ENCODE results near the gene PSMG3.

DNA sequence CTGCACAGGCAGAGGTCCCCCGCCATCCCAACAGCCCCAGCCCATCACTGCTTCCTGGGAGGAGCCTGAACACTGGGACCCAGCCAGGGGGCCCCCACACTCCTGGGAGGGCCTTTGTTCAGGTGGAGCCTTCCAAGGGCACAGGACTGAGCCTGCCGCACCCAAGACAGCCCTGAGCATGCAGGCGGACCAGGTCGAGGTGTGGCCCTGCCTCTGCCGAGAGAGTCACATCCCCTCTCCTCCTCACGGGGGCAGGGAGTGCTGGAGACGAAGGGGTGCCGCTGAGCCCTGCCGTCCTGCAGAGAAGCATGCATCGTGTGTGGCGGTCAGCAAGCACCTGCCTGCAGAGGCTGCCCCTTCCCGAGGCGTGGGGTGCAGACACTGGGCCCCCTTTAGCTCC lies 46.6 kb downstream of the PSMG3 start:
- TF ChIP-seq POLR2A (IDR thresholded peaks at IDR 0.05; ENCODE audit: low read depth), result no peak
- no peak for TF ChIP-seq CTCF (IDR thresholded peaks at IDR 0.05)
- TF ChIP-seq POLR2AphosphoS5 (IDR thresholded peaks at IDR 0.05), result no peak

Measured in esophagus muscularis mucosa (tissue), 3 donors.